Activated CD4-positive, alpha-beta memory T cell treated with anti-CD3 and anti-CD28 coated beads, Interleukin-2, amount 10 ng/mL, durations not matched to agents 7 days and 5 days (primary cell): ENCODE measurements around the gene FN3K. TPM values are rescaled to one million over a fixed set of nuclear protein-coding genes. Genes with fewer than 3 reads are reported as not detected.

Experiments
- CTCF ChIA-PET: fragments of 350-600 bp; sonication (Branson Sonifier 250); formaldehyde crosslinking; loops from one replicate; lab custom pipeline; 2021; ENCODE audit warnings: antibody characterized with exemption, inconsistent platforms; lab: Charles Lee
- POLR2A ChIA-PET: fragments of 350-600 bp; sonication (Branson Sonifier 250); formaldehyde crosslinking; loops from one replicate; lab custom pipeline; 2021; ENCODE audit warnings: antibody characterized with exemption; lab: Charles Lee
- DNase-seq: peaks from one replicate; pipeline ENCODE4 v3.0.0-alpha.2; 2020
- H3K27ac Mint-ChIP-seq: one replicate; pipeline ENCODE4 v1.8.0; 2021; ENCODE audit warnings: mild to moderate bottlenecking, mixed read lengths
- H3K27me3 Mint-ChIP-seq: one replicate; pipeline ENCODE4 v1.8.0; 2021; ENCODE audit warnings: mixed read lengths
- H3K36me3 Mint-ChIP-seq: one replicate; pipeline ENCODE4 v1.8.0; 2021; ENCODE audit warnings: low read depth, mixed read lengths
- H3K4me1 Mint-ChIP-seq: one replicate; pipeline ENCODE4 v1.8.0; 2021; ENCODE audit warnings: mixed read lengths
- H3K4me3 Mint-ChIP-seq: one replicate; pipeline ENCODE4 v1.8.0; 2021; ENCODE audit warnings: mild to moderate bottlenecking, mixed read lengths
- H3K9me3 Mint-ChIP-seq: one replicate; pipeline ENCODE4 v1.8.0; 2021; ENCODE audit warnings: mixed read lengths
- total RNA-seq, 2 experiments: library from RNA; stranded (reverse); gene quantifications; one replicate each; pipeline ENCODE4 v1.2.3, GENCODE V29; 2021

The FN3K gene
- total RNA-seq, 2 experiments from 2014 or later = 2.4 to 3.7 TPM

- Mint-ChIP-seq H3K4me3 (peak overlapping the region; percentile 30), H3K27me3 (peaks cover 21% of the 10 kb centered on the region), H3K36me3 (peaks cover 6% of the 10 kb centered on the region), H3K4me1 (peaks cover 12% of the 10 kb centered on the region), H3K27ac (no peak overlapping the region), H3K9me3 (peaks cover 9% of the 10 kb centered on the region)
- DNase-seq = no peak
- POLR2A ChIA-PET = interaction anchor here (1.0 to 2.2 kb wide), 2 partner anchors 19 to 105 kb away, joined by 4 to 11 read pairs; partner anchors contain the start of gene FN3KRP
- CTCF ChIA-PET = no interaction called here
Observed at GRCh38 chr17:82696916-82697807, 38.3 kb upstream of the FN3K start.

- Mint-ChIP-seq H3K4me3 (no peak overlapping the region), H3K27ac (no peak overlapping the region), H3K36me3 (peaks cover 6% of the 10 kb centered on the region), H3K9me3 (peaks cover 9% of the 10 kb centered on the region), H3K4me1 (peaks cover 12% of the 10 kb centered on the region), H3K27me3 (peaks cover 21% of the 10 kb centered on the region)
- ChIA-PET POLR2A (interaction anchor here (2.2 kb wide), 1 partner anchor 19 kb away, joined by 11 read pairs; the partner anchor contains the start of gene FN3KRP), CTCF (no interaction called here)
- DNase-seq = no peak
Observed at GRCh38 chr17:82697808-82698064, 37.7 kb upstream of the FN3K start.

GRCh38 chr17:82698065-82698973 is 37.1 kb upstream of the FN3K start, which contains the start of gene RAB40B:
Gene RAB40B (minus strand): TSS chr17:82698698. CDS start chr17:82698596, 102 bp downstream.
- H3K27me3 Mint-ChIP-seq = peaks cover 21% of the 10 kb centered on the region
- peaks cover 12% of the 10 kb centered on the region for H3K4me1 Mint-ChIP-seq
- ChIA-PET CTCF (interaction anchor here (0.6 kb wide), 1 partner anchor 744 kb away, joined by 3 read pairs; no protein-coding TSS in a partner anchor), POLR2A (interaction anchor here (2.2 kb wide), 1 partner anchor 18 kb away, joined by 11 read pairs; the partner anchor contains the start of gene FN3KRP)
- no peak within 1 kb of the TSS for H3K27ac Mint-ChIP-seq
- peaks cover 6% of the 10 kb centered on the region for H3K36me3 Mint-ChIP-seq
- DNase-seq = peak; percentile 98
- H3K9me3 Mint-ChIP-seq = peaks cover 9% of the 10 kb centered on the region
- peak within 1 kb of the TSS; percentile 75 for H3K4me3 Mint-ChIP-seq

GRCh38 chr17:82698974-82699442 is 36.4 kb upstream of the FN3K start:
- H3K27me3 Mint-ChIP-seq = peaks cover 21% of the 10 kb centered on the region
- DNase-seq = no peak
- ChIA-PET POLR2A (interaction anchor here (1.0 kb wide), 1 partner anchor 18 kb away, joined by 3 read pairs; no protein-coding TSS in a partner anchor), CTCF (interaction anchor here (0.6 kb wide), 1 partner anchor 745 kb away, joined by 3 read pairs; no protein-coding TSS in a partner anchor)
- H3K4me1 Mint-ChIP-seq = peaks cover 12% of the 10 kb centered on the region
- peaks cover 6% of the 10 kb centered on the region for H3K36me3 Mint-ChIP-seq
- H3K4me3 Mint-ChIP-seq = peak overlapping the region; percentile 73
- H3K9me3 Mint-ChIP-seq = peaks cover 7% of the 10 kb centered on the region
- H3K27ac Mint-ChIP-seq = no peak overlapping the region

GRCh38 chr17:82699551-82699950 is 35.9 kb upstream of the FN3K start:
- DNase-seq = no peak
- Mint-ChIP-seq H3K27ac (no peak overlapping the region), H3K27me3 (peaks cover 21% of the 10 kb centered on the region)

GRCh38 chr17:82702231-82702927 is 33.0 kb upstream of the FN3K start:
- H3K4me1 Mint-ChIP-seq = peaks cover 7% of the 10 kb centered on the region
- H3K27me3 Mint-ChIP-seq = peaks cover 7% of the 10 kb centered on the region
- no peaks in the 10 kb centered on the region for H3K36me3 Mint-ChIP-seq
- DNase-seq = no peak
- ChIA-PET POLR2A (no interaction called here), CTCF (no interaction called here)
- no peak overlapping the region for H3K4me3 Mint-ChIP-seq
- no peak overlapping the region for H3K27ac Mint-ChIP-seq
- no peaks in the 10 kb centered on the region for H3K9me3 Mint-ChIP-seq

More at GRCh38 chr17:82699551-82699950, 35.9 kb upstream of the FN3K start:
- ChIA-PET CTCF (no interaction called here), POLR2A (interaction anchor here (1.0 kb wide), 1 partner anchor 18 kb away, joined by 3 read pairs; no protein-coding TSS in a partner anchor)
- peaks cover 4% of the 10 kb centered on the region for H3K9me3 Mint-ChIP-seq
- H3K36me3 Mint-ChIP-seq = peaks cover 5% of the 10 kb centered on the region
- peak overlapping the region; percentile 73 for H3K4me3 Mint-ChIP-seq
- H3K4me1 Mint-ChIP-seq = peaks cover 12% of the 10 kb centered on the region

- peaks cover 7% of the 10 kb centered on the region for H3K27me3 Mint-ChIP-seq
- peaks cover 11% of the 10 kb centered on the region for H3K4me1 Mint-ChIP-seq
- ChIA-PET POLR2A (no interaction called here), CTCF (no interaction called here)
- no peak overlapping the region for H3K27ac Mint-ChIP-seq
- H3K9me3 Mint-ChIP-seq = no peaks in the 10 kb centered on the region
- DNase-seq = no peak
- no peak overlapping the region for H3K4me3 Mint-ChIP-seq
- H3K36me3 Mint-ChIP-seq = no peaks in the 10 kb centered on the region
Observed at GRCh38 chr17:82703036-82703745, 32.2 kb upstream of the FN3K start.

- Mint-ChIP-seq H3K4me3 (no peak overlapping the region), H3K27ac (no peak overlapping the region), H3K9me3 (no peaks in the 10 kb centered on the region), H3K27me3 (peaks cover 4% of the 10 kb centered on the region), H3K4me1 (peaks cover 8% of the 10 kb centered on the region), H3K36me3 (no peaks in the 10 kb centered on the region)
- DNase-seq = no peak
- ChIA-PET CTCF (no interaction called here), POLR2A (no interaction called here)
Observed at GRCh38 chr17:82703935-82704865, 31.2 kb upstream of the FN3K start.

- H3K27me3 Mint-ChIP-seq = no peaks in the 10 kb centered on the region
- H3K27ac Mint-ChIP-seq = no peak overlapping the region
- CTCF ChIA-PET = no interaction called here
- POLR2A ChIA-PET = no interaction called here
- DNase-seq = no peak
- H3K4me3 Mint-ChIP-seq = no peak overlapping the region
- H3K4me1 Mint-ChIP-seq = peaks cover 4% of the 10 kb centered on the region
- H3K9me3 Mint-ChIP-seq = no peaks in the 10 kb centered on the region
- H3K36me3 Mint-ChIP-seq = no peaks in the 10 kb centered on the region
Observed at GRCh38 chr17:82704886-82705285, 30.5 kb upstream of the FN3K start.

- Mint-ChIP-seq H3K4me1 (peaks cover 4% of the 10 kb centered on the region), H3K9me3 (no peaks in the 10 kb centered on the region), H3K4me3 (no peak overlapping the region), H3K36me3 (no peaks in the 10 kb centered on the region), H3K27me3 (no peaks in the 10 kb centered on the region), H3K27ac (no peak overlapping the region)
- CTCF ChIA-PET = no interaction called here
- POLR2A ChIA-PET = no interaction called here
- no peak for DNase-seq
Observed at GRCh38 chr17:82705756-82706155, 29.7 kb upstream of the FN3K start.

GRCh38 chr17:82709024-82709675 is 26.3 kb upstream of the FN3K start:
- no peak overlapping the region for H3K27ac Mint-ChIP-seq
- no peaks in the 10 kb centered on the region for H3K9me3 Mint-ChIP-seq
- no peak for DNase-seq
- no peak overlapping the region for H3K4me3 Mint-ChIP-seq
- no peaks in the 10 kb centered on the region for H3K36me3 Mint-ChIP-seq
- ChIA-PET CTCF (no interaction called here), POLR2A (no interaction called here)
- peaks cover 2% of the 10 kb centered on the region for H3K27me3 Mint-ChIP-seq
- peaks cover 6% of the 10 kb centered on the region for H3K4me1 Mint-ChIP-seq
